GM10266 (cell line): ENCODE data around the gene ITGB2.

Experiments used
- DNase-seq: peaks from one replicate; pipeline ENCODE4 v3.0.0; 2012; ENCODE audit errors: extremely low spot score
- CTCF ChIP-seq: IDR thresholded peaks from 2 replicates; pipeline ENCODE4 v1.5.1; 2012; ENCODE audit warnings: mild to moderate bottlenecking, low read depth; ENCODE audit not compliant: control insufficient read depth, insufficient read depth; ENCODE audit errors: missing control alignments

Gene ITGB2

GRCh38 chr21:44927587-44928461, 7.1 kb upstream of the ITGB2 start:
- DNase-seq: peak; percentile 81
- no peak for TF ChIP-seq CTCF

DNA sequence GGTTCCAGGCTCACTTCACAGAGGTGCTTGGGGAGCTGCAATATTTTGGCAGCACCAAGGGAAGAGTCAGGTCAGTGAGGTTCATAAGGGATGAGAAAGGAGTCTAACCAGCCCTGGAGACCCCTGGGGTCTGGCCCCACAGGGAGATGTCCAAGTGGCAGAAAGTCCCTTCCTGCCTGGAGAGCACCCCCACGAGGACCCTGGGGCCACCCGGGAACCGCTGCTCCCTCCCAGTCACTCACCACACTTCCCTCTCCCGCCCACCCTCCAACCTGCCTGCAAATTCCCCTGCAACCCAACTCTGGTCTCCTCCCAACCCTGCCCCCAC, 6.5 kb upstream of the ITGB2 start:
- DNase-seq: no peak
- no peak for TF ChIP-seq CTCF

- peak; percentile 16 for TF ChIP-seq CTCF
- no peak for DNase-seq
Observed at GRCh38 chr21:44926331-44927101, 5.8 kb upstream of the ITGB2 start.

- DNase-seq: no peak
- TF ChIP-seq CTCF: no peak
Observed at GRCh38 chr21:44925378-44925755, 4.7 kb upstream of the ITGB2 start.

- TF ChIP-seq CTCF: no peak
- DNase-seq: no peak
Observed at GRCh38 chr21:44924606-44925377, 4.1 kb upstream of the ITGB2 start.

GRCh38 chr21:44923480-44924084, 2.9 kb upstream of the ITGB2 start:
- no peak for DNase-seq
- TF ChIP-seq CTCF: no peak
